GM18499 (cell line): ENCODE results near the gene H2AZ2.
"Not testable (repeated sequence)": the region's sequence is repeated elsewhere in the genome, so short reads cannot be mapped to it uniquely, and the experiment has no call there.

Source experiments
- ATAC-seq: cut with Tn5 transposase; IDR thresholded peaks from one replicate; pipeline ENCODE4 v1.9.1; 2021; ENCODE audit warnings: moderate number of reproducible peaks; ENCODE audit not compliant: insufficient read depth, unreplicated experiment

Gene H2AZ2

DNA sequence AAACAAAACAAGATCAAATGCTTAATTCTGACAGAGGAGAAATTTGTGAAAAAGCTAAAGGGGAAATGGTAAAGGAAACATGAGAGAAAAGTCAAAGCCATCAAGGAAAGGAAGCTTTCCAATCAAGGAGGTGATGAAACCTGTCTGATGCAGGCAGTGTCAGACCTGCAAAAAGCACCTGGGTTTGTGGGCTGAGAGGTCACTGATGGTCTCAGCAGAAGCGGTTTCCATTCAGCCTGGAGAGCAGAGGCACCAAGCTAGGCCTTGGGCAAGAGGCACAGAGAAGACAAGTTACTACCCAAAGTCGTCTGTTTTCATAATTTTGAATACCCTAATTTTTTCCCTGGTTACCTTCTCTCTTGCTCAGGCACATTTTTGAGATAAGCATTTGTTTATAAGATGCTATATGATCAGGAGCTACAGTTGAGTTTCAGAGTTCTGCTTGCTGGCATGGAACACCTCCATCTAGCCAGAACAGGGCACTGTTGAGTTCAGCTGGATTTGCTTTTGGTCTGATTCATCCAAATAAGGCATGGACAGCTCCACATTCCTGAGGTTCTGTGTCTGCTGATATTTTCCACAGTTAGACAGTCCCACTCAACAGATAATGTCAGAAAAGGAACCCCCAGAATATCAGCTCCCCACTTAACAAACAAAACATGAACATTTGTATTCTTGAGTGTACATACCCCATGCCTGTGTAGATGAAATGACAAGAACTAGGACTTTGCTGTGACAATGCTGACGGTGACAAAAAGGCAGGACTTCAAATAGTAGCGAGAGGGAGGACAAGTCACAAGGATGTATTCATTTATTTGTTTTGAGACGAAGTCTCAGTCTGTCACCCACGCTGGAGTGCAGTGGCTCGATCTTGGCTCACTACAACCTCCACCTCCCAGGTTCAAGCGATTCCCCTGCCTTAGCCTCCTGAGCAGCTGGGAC is 56.3 kb downstream of the H2AZ2 start:
- no peak for ATAC-seq

DNA sequence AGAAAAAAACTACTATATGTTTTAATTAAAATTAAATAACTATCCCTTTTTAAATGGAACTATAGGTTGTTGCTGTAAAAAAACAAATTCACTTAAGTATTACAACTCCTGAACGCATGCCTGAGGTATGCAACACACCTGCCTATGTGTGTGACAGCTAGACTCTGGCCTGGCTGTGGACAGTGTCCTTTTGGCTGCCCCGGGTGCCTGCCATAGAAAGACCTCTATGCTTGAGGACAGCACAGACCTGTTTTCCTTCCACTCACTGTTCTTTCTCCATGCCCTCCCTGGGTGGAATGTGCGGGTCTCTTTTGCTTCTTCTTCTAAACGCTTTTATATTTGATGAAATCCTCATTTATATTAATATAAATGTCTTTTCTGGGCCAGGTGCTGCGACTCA is 57.9 kb downstream of the H2AZ2 start:
- no peak for ATAC-seq

GRCh38 chr7:44787762-44788161 is 60.1 kb downstream of the H2AZ2 start:
- ATAC-seq = no peak

GRCh38 chr7:44787041-44787440 is 60.8 kb downstream of the H2AZ2 start:
- ATAC-seq = no peak

DNA sequence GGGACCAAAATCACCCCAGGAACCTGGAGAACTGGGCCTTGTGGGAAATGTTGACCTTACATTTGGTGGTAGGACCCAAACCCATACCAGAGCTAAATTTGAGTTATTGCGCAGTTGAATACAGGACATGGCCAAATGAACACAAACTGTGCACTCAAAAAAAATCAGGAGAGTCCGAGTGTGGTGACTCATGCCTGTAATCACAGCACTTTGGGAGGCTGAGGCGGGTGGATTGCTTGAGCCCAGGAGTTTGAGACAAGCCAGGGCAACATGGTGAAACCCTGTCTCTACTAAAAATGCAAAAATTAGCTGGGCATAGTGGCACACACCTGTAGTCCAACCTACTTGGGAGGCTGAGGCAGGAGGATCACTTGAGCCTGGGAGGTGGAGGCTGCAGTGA is 62.7 kb downstream of the H2AZ2 start:
- not testable (repeated sequence) for ATAC-seq

DNA sequence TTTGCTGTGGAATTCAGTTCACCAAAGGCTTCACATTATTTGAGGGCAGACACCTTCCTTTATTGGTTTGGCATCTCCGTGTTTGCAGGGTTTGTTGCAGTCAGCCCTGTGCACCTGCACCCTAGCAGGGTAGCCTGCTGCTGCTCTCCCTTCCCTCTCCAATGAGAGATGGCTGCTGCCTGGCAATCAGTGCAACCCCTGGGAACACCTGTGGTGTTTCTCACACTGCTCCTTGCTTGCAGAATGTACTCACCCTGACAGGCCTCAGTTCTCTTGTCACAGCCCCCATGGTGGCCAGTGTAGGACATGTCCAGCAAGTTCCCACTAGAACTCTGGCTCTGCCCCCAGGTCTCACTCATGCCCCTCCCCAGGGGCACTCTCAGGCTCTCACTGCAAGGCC is 63.5 kb downstream of the H2AZ2 start:
- ATAC-seq = no peak

DNA sequence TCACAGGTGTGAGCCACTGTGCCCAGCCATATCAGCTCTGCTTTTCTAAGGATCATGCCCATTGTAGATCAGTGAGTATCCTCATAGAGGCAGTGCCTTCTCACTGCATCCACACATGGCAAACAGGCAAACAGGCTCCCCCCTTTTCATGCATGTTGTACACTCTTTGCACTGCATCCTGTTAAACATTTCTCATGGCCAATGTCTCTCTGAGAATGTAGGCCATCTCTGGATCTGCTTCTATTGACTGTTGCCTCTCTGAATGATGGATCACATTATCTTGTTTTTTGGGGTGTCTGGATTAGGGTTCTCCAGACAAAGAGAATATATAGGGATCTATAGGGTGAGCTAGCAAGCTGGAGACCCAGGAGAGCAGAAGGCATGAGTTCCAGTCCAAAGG is 64.5 kb downstream of the H2AZ2 start:
- ATAC-seq = no peak

DNA sequence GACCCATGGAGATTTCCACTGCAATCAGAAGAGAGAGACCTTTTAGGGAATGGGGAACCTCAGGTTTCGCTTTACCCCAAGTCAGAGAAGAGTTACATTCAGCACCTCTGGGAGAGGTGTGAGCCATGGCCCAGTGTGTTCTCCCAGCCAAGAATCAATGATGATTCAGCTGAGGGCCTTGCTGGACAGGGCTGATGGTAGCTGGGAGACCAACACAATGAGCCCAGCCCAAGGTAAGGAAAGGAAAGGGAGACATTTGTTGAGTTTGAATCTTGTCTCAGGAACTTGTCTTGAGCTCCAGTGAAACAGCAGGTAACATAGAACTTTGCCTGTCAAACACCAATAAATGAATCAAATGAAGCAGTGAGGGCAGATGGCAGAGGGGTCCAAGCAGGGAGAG is 65.4 kb downstream of the H2AZ2 start:
- no peak for ATAC-seq
